ENCODE data around the gene PSMD8.
"Not testable (repeated sequence)": the region's sequence is repeated elsewhere in the genome, so short reads cannot be mapped to it uniquely, and the experiment has no call there.

PSMD8 gene

DNA sequence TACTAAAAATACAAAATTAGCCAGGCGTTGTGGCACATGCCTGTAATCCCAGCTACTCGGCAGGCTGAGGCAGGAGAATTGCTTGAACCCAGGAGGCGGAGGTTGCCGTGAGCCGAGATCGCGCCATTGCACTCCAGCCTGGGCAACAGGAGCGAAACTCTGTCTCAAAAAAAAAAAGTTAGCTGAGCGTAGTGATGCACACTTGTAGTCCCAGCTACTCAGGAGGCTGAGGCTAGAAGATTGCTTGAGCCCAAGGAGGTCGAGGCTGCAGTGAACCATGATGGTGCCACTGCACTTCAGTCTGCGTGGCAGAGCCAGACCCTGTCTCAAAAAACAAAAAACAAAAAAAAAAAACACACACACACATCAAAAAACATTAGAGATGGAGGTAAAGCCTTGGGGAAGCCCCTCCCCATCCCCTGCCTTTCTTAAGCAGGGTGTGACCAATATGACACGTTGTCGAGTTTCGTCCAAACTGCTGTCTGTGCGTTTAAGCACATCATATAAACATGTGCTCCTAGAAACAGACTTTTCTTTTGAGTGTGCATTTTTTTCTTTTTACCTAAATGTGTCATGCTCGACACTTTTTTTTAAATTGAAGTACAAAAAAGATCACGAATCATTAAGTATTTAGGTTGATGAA, 52.8 kb downstream of the PSMD8 start:
- in situ Hi-C loops (cut with MboI; ENCODE audit: low sequenced_read_pairs), result not testable (repeated sequence)

DNA sequence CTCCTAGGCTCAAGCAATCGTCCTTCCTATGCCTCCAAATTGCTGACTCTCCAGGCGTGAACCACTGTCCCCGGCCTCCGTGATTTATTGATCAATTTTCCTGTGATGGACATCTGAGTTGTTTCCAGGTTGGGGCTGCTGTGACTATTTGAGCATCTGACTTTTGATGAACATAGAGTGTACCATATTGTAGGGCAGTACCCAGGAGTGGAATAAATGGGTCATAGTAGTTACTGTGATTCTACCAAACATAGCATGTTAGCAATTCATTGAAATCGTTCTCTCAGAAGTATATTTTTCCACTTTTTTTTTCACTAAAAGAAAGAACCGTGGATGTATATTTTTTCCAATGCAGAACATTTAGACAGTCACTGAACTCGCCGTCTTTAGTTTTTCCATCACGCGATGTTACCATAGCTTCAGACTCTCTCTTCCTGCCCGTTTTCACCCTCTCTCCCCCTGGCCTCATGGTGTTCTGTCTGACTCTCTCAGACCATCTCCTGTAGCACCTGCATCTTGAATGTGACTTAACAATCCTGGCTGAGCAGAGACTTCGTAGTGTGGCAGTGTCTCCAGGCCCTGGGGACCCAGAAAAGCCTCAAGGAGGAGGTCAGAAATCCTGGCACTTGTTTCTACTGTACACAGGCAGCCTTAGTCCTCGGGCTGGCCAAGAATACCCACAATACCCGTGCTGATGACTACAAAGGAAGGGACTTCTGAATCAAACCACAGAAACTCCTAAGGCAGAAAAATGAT, 54.9 kb downstream of the PSMD8 start:
- in situ Hi-C loops (cut with MboI; ENCODE audit: low sequenced_read_pairs), result no loop called here

DNA sequence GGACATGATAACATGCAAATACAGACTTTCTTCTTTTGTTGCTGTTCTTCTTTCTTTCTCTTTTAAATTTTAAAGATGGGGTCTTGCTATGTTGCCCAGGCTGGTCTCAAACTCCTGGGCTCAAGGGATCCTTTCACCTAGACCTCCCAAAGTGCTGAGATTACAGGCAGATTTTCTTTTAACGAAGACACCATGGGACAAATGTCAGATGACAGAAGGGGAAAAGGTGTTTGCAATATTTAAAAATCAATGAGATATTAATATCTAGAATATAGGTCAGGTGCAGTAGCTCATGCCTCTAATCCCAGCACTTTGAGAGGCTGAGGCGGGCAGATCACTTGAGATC, 55.4 kb downstream of the PSMD8 start:
- in situ Hi-C loops (cut with MboI; ENCODE audit: low sequenced_read_pairs), result no loop called here

DNA sequence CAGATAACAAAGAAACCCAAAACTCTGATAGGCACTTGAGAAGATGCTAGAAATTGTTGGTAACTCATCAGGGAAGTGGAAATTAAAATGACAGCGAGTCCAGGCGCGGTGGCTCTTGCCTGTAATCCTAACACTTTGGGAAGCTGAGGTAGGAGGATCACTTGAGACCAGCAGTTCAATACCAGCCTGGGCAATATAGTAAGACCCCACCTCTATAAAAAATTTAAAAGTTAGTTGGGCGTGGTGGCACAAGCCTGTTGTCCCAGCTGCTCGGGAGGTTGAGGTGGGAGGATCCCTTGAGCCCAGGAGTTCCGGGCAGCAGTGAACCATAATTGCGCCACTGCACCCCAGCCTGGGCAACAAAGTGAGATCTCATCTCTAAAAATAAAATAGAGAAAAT, 56.6 kb downstream of the PSMD8 start:
- in situ Hi-C loops (cut with MboI; ENCODE audit: low sequenced_read_pairs), result no loop called here

DNA sequence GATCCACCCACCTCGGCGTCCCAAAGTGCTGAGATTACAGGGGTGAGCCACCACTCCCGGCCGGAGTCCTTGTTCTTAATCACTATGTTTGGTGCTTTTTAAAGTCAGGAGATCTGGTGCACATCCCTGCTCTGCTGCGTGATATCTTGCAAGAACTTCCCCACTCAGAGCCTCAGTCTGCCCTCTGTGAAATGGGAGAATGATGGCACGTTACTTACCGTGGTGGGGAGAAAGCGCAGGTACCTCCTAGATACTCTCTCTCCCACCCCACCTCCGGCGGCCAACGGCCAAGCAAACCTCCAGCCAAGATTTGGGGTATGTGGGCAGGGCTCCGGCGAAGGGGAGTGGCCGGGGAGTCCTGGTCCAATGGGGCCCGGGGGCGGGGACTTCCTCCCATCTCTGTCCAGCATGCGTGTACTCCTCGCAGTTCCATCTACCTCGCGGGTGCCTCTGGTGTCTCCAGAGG, 58.9 kb downstream of the PSMD8 start, which contains the start of gene RYR1:
RYR1 (plus strand) TSS at position 424 of the 466 bp plus-strand sequence. CDS start 139 bp downstream, outside the sequence.
- in situ Hi-C loops (cut with MboI; ENCODE audit: low sequenced_read_pairs), result no loop called here
